Kidney (tissue), 14 donors: Measurements from ENCODE around the gene CYSTM1. TPM values are rescaled to one million over a fixed set of nuclear protein-coding genes. Genes with fewer than 3 reads are reported as not detected.

Source experiments
- DNase-seq, 5 donors: peaks; one replicate each; pipeline ENCODE4 v3.0.0-alpha.2; 2013 to 2020
- FAIRE-seq: peaks from 2 replicates; lab custom pipeline; 2012; peaks lifted over from hg19 to GRCh38; lab: Jason Lieb, UNC
- H3K27ac ChIP-seq, 2 donors: one replicate each; pipeline ENCODE4 v1.7.0; 2013; ENCODE audit warnings: low read depth in 2 of 2, low read length in 2 of 2, inconsistent platforms in 1 of 2
- H3K27me3 ChIP-seq: one replicate; pipeline ENCODE4 v1.7.1; 2013; ENCODE audit warnings: low read length, inconsistent platforms; ENCODE audit not compliant: control insufficient read depth, insufficient read depth
- H3K36me3 ChIP-seq, 3 donors: one replicate each; pipeline versions ENCODE4 v1.7.0 to v1.7.1; 2013; ENCODE audit warnings: low read length in 3 of 3, control low read depth in 1 of 3, inconsistent platforms in 1 of 3; ENCODE audit not compliant: insufficient read depth in 3 of 3, control insufficient read depth in 2 of 3
- H3K4me1 ChIP-seq, 3 donors: one replicate each; pipeline versions ENCODE4 v1.7.0 to v1.7.1; 2013; ENCODE audit warnings: low read length in 3 of 3, inconsistent platforms in 1 of 3, low read depth in 1 of 3; ENCODE audit not compliant: control insufficient read depth in 2 of 3, insufficient read depth in 2 of 3
- H3K4me3 ChIP-seq, 3 donors: one replicate each; pipeline versions ENCODE4 v1.7.0 to v1.8.1; 2013; ENCODE audit warnings: low read length in 3 of 3, control low read depth in 1 of 3, inconsistent platforms in 1 of 3
- H3K9ac ChIP-seq, 3 donors: one replicate each; pipeline versions ENCODE4 v1.7.0 to v1.7.1; 2013; ENCODE audit warnings: low read length in 3 of 3, control low read depth in 1 of 3, inconsistent platforms in 1 of 3
- H3K9me3 ChIP-seq, 3 donors: one replicate each; pipeline versions ENCODE4 v1.7.0 to v1.7.1; 2013; ENCODE audit warnings: low read length in 3 of 3, control low read depth in 1 of 3, inconsistent platforms in 1 of 3; ENCODE audit not compliant: control insufficient read depth in 2 of 3, insufficient read depth in 1 of 3
- CTCF ChIP-seq: IDR thresholded peaks from 3 replicates; pipeline ENCODE4 v1.5.1; 2012; ENCODE audit warnings: mild to moderate bottlenecking, moderate library complexity, borderline replicate concordance; ENCODE audit not compliant: insufficient read depth; ENCODE audit errors: extremely low read depth
- intact Hi-C: fragments of 100-400 bp; cut with DNase I; formaldehyde crosslinking; loops from one replicate; pipeline ENCODE4 v1.11.1; 2022
- polyA plus RNA-seq: library from polyadenylated mRNA; stranded (reverse); fragments of 350-450 nt; fragmentation: Illumina TruSeq; extraction: RNeasy Lipid Tissue Mini Kit (QIAGEN cat#74804); gene quantifications from one replicate; pipeline ENCODE4 v1.2.3, GENCODE V29; 2014; ENCODE audit warnings: low read depth, low replicate concordance; ENCODE audit not compliant: insufficient read depth
- total RNA-seq: library from RNA; stranded (reverse); fragmentation: NEBNext Ultra II Directional; extraction: Animal tissue kit (Norgen Biotek cat#: 25700); gene quantifications from one replicate; pipeline ENCODE4 v1.2.1, GENCODE V29; 2021
- donor health status: control.
- donor health status: control.
- donor health status: control.
- donor health status: control.
- donor health status: control.
- donor health status: DM: yes; HTN: yes; CAD: no.
- donor health status: Normal renal cell carcinoma (clear cell type).

Gene CYSTM1
- total and polyA plus RNA-seq, 2 donors from 2014 or later = 157 to 485 TPM

- DNase-seq (peak; percentile 82 to 90 (median 89)), FAIRE-seq (no peak)
- H3K27me3 ChIP-seq = peaks cover 3% of the 10 kb centered on the region
- no peak overlapping the region for H3K9ac ChIP-seq
- H3K36me3 ChIP-seq = no peaks in the 10 kb centered on the region
- H3K4me3 ChIP-seq = peak overlapping the region in 1 of 3 donors; percentile 59
- H3K27ac ChIP-seq = no peak overlapping the region
- TF ChIP-seq CTCF = peak; percentile 71
- peaks cover 0 to 25% (median 22%) of the 10 kb centered on the region in 3 donors for H3K4me1 ChIP-seq
- intact Hi-C loops = no loop called here
- H3K9me3 ChIP-seq = no peaks in the 10 kb centered on the region
Observed at GRCh38 chr5:140145818-140146522, 29.0 kb upstream of the CYSTM1 start.

- Histone ChIP-seq H3K9me3 (no peaks in the 10 kb centered on the region), H3K4me1 (peaks cover 0 to 25% (median 22%) of the 10 kb centered on the region in 3 donors), H3K27ac (no peak overlapping the region), H3K36me3 (no peaks in the 10 kb centered on the region), H3K27me3 (peaks cover 3% of the 10 kb centered on the region), H3K9ac (no peak overlapping the region), H3K4me3 (no peak overlapping the region)
- FAIRE-seq = no peak
- no peak for TF ChIP-seq CTCF
- DNase-seq = no peak
- intact Hi-C loops = no loop called here
Observed at GRCh38 chr5:140146523-140146842, 28.5 kb upstream of the CYSTM1 start.

GRCh38 chr5:140147460-140147859 is 27.5 kb upstream of the CYSTM1 start:
- H3K4me3 ChIP-seq = no peak overlapping the region
- TF ChIP-seq CTCF = no peak
- peaks cover 0 to 25% (median 19%) of the 10 kb centered on the region in 3 donors for H3K4me1 ChIP-seq
- no peaks in the 10 kb centered on the region for H3K36me3 ChIP-seq
- no peak overlapping the region for H3K9ac ChIP-seq
- H3K27me3 ChIP-seq = peaks cover 3% of the 10 kb centered on the region
- H3K9me3 ChIP-seq = no peaks in the 10 kb centered on the region
- H3K27ac ChIP-seq = no peak overlapping the region
- no peak for DNase-seq
- no peak for FAIRE-seq
- intact Hi-C loops = no loop called here

- no peak for FAIRE-seq
- intact Hi-C loops = no loop called here
- H3K9ac ChIP-seq = no peak overlapping the region
Observed at GRCh38 chr5:140148508-140148907, 26.5 kb upstream of the CYSTM1 start.

More at GRCh38 chr5:140148508-140148907, 26.5 kb upstream of the CYSTM1 start:
- H3K27me3 ChIP-seq = peaks cover 5% of the 10 kb centered on the region
- no peak for TF ChIP-seq CTCF
- H3K9me3 ChIP-seq = no peaks in the 10 kb centered on the region
- H3K4me3 ChIP-seq = no peak overlapping the region
- peak in 3 of 5 donors; percentile 33 to 59 (median 49) for DNase-seq
- no peak overlapping the region for H3K27ac ChIP-seq
- H3K4me1 ChIP-seq = peaks cover 0 to 25% (median 10%) of the 10 kb centered on the region in 3 donors
- no peaks in the 10 kb centered on the region for H3K36me3 ChIP-seq
